Kasumi-1 (cell line): ENCODE results near the gene INO80E.
"Not testable (repeated sequence)": the region's sequence is repeated elsewhere in the genome, so short reads cannot be mapped to it uniquely, and the experiment has no call there.

Source experiments
- DNase-seq, 2 experiments: peaks; one replicate each; lab custom pipeline; 2025; lab: John Stamatoyannopoulos, UW

INO80E gene, protein sequence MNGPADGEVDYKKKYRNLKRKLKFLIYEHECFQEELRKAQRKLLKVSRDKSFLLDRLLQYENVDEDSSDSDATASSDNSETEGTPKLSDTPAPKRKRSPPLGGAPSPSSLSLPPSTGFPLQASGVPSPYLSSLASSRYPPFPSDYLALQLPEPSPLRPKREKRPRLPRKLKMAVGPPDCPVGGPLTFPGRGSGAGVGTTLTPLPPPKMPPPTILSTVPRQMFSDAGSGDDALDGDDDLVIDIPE

DNA sequence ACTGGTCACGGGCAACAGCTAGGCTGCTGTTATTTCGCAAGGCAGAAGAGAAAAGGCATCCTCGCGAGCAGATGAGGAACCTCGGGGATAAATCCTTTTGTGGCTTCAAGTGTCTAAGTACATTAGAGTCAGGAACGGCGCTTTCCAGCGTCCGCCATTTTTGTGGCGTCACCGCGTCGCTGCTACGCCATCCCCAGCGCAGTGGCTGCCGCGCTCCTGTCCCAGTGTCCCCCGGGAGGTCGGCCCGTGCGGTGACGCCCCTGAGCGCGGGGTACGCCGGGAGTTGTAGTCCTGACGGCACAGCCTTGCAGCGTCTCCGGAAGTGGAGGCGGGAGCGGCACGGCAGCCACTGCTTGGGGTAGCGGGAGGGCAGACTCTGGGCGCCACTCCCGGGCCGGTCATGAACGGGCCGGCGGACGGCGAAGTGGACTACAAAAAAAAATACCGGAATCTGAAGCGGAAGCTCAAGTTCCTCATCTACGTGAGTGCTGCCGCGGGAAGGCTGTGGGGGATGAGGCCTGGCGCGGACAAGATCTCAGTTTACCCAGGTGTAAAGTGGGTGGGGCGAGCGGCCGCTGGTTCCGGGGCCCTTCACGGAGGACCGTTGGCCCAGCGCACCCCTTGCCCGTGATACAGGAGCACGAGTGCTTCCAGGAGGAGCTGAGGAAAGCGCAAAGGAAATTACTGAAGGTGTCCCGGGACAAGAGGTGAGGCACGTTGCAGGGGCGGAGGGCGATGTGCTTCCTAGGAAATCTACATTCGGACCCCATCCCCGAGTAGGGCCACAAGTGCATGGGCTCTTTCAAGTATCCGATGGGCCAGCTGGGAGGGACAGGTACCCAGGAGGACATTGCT is at the start of gene INO80E:
Gene INO80E, plus strand, starts transcription at position 331 of the 855 bp plus-strand sequence. Its CDS starts 70 bp downstream, at position 401.
- DNase-seq = peak; percentile 73 to 87

DNA sequence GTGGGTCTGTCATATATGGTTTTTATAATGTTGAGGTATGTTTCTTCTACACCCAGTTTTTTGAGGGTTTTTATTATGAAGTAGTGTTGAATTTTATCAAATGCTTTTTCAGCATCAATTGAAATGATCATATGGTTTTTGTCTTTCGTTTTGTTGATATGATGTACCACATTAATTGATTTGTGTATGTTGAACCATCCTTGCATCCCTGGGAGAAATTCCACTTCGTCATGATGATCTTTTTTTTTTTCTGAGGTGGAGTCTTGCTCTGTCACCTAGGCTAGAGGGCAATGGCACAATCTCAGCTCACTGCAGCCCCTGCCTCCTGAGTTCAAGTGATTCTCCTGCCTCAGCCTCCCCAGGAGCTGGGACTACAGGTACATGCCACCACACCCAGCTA is 48.1 kb upstream of the INO80E start:
- DNase-seq = no peak

DNA sequence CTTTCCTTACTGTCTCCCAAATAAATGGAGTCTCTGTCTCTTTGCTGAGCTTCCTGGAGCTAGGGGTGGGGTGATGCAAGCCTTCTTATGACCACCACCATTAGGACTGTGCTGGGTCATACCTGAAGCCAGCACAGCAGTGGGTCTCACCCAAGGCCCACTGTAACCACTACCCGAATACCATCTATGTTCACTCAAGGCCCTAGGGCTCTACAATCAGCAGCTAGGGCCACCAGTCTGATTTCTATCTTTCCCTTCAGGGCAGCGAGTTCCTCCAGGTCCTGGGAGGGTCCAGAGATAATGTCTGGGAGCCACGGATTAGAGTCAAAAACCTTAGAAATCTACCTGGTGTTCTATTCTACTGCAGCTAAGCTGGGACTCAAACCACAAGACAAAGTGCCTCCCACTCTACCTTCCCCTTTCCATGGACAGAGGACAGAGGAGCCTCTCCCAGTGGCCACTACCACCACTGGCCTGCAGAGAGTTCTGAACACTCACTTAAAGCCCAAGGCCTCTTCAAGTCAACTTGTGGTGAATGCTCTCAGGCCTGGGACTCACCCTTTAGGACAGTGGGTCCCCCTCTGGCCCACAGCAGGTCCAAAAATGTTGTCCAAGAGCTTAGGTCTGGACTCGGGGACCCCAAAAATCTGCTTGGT is 45.1 kb upstream of the INO80E start:
- no peak for DNase-seq

DNA sequence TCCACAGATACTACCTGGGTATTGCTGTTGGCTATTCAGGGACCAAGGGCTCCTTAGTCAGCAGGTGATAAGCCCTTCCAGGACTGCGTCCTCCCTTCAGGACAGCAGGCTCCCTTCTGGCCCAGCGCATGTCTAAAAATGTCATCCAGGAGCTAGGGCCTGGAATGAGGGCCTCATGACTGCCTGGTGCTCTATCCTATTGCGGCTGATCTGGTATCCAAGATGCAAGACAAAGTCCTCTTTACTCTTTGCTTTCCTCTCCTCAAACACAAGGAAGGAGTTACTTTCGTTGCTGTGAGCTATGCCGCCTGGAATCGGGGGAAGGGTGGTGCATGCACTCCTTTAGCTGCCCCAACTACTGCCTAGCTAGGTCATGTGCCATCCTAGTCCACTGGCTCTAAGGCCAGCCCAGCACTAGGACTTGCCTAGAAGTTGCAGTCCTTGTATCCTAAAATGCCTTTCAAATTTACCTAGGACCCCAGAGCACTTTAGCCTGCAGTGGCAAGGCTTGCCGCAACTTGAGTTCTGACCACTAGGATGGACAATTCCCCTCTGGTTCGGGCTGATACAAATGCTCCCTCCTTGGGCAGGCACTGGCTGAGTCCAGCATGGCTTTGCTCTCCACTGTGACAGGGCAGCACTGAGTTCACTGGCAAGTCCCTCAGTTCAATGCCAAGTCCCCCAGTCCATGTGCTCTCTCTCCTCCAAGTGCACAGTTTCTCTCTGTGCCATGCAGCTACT is 44.2 kb upstream of the INO80E start:
- no peak for DNase-seq

DNA sequence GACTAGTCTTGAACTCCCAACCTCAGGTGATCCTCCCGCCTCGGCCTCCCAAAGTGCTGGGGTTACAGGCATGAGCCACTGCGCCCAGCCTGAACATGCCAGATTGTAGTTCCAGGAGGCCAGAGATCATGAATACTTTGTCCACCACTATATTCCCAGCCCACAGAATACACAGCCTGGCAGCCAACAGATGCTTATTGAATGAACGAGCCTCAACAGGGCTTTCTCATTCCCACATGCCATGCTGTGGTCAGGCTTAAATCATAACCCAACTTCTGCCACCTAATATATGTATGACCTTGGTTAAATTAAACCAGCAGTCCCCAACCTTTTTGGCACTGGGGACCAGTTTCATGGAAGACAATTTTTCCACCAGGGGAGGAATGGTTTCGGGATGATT is 37.3 kb upstream of the INO80E start:
- no peak for DNase-seq

DNA sequence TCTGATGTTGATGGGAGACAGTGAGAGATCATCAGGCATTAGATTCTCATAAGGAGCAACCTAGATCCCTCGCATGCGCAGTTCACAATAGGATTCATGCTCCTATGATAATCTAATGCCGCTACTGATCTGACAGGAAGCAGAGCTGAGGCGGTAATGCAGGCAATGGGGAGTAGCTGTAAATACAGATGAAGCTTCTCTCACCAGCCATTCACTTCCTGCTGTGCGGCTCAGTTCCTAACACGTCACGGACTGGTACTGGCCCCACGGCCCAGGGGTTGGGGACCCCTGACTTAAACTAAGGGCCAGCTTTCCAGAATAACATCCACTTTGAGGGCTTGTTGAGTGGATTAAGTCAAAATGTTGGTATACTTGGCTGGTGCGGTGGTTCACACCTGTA is 36.7 kb upstream of the INO80E start:
- no peak for DNase-seq

DNA sequence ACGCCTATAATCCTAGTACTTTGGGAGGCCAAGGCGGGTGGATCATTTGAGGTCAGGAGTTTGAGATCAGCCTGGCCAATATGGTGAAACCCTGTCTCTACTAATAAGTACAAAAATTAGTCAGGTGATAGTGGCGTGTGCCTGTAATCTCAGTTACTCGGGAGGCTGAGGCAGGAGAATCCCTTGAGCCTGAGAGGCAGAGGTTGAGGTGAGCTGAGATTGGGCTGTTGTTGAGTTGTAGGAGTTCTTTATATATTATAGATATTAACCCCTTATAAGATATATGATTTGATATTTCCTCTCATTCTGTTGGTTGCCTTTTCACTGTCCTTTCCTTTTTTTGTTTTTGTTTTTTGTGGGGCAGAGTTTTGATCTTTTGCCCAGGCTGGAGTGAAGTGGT is 36.2 kb upstream of the INO80E start:
- not testable (repeated sequence) for DNase-seq

DNA sequence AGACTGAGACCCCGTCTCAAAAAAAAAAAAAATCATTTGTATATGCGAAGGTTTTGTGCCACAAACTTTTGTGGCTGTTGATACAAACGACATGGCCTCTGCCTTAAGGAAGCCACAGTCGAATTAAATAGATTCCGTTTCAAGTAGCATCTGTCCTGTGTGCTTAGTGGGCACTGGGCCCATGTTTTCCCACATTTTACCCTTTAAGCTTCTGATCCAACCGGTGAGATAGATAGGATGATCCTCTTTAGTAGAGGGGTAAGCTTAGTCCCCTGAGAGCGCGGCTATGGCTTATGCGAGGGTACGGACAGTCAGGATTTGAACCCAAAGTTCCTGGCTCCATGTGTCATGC is 34.9 kb upstream of the INO80E start:
- no peak for DNase-seq

DNA sequence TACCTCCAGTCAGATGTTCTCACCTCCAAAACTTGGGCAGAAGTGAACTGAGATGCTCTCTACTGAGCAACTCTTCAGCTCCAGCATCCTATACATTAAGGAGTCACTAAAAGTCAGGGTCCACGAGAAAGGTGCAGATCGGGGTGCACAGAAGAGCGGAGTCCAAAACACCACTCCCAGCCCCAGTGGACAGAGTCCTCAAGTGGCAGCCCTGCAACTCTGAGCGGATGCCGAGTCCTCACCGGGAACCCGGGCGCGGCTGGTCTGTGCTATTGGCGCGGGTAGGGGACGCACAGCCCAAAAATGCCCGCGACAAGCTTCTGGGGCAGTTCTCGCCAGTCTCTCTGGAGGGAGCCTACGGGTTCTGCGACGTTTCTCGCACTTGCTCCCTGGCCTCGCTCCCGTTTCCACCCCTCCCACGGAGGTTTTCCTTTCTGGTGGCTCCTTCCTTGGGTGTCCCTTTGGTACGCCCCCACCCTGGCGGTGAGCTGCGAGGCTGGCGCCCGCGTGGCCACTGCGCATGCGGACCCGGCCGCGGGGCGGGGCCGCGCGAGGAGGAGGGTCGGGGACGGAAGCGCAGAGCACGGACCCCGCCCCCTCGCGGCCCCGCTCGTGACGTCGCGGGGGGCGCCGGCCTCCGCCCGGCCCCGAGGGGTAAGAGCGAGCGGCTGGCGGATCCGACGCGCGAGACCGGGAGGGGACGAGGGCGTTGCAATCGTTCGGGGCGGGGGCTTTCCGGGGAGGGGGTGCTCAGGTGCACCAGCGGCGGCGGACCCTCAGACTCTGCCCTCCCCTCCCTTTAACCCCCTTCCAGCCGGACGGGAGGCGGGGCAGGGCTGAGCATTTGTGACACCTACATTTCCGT is 34.3 kb upstream of the INO80E start, which contains the start of gene TMEM219:
Gene TMEM219, plus strand, starts transcription at position 601 of the 865 bp plus-strand sequence. CDS start 1,065 bp downstream, outside the sequence.
- peak; percentile 48 to 54 for DNase-seq

DNA sequence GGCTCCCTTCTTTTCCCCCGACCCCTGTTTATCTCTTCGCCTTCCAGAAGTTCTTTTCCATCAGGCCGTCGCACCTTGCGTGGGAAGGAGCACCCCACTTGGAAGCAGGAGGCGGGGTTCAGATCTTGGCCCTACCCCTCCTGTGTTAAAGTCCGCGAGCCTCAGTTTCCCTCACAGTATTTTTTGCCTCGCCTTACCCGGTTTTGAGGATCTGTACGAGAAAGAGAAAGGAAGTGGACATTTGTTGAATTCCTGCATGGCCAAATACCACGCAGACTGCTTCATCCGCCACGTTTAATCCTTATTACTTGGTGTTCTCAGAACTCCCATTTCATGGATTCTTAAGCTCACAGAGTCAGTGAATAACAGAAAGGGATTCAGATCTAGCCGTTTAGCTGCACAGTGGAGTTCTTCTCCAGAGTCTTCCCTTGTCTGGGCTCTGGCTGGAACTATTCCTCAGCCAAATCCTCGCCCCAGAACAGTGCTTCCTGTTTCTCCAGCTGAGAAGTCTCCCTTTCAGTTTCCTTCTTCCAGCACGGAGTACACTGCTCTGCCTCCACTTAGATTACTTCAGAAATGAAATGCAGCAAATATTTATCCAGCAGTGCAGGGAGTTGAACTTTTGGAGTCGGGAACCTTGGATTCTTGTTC is 33.6 kb upstream of the INO80E start:
- DNase-seq = peak; percentile 10 to 14

DNA sequence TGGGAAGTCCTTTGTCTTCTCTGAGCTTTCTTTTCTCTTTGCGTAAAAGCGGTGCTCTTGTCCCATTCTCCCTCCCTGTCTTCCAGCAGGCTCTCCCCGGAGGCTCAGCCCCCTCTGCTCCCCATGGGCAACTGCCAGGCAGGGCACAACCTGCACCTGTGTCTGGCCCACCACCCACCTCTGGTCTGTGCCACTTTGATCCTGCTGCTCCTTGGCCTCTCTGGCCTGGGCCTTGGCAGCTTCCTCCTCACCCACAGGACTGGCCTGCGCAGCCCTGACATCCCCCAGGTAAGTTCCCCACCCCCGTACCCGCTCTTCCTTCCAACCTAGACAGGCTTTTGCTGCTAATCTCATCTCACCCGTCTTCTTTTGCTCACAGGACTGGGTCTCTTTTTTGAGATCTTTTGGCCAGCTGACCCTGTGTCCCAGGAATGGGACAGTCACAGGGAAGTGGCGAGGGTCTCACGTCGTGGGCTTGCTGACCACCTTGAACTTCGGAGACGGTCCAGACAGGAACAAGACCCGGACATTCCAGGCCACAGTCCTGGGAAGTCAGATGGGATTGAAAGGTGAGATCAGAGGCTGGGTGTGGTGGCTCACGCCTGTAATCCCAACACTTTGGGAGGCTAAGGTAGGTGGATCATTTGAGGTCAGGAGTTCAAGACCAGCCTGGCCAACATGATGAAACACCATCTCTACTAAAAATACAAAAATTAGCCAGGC is 32.9 kb upstream of the INO80E start:
- DNase-seq = no peak

DNA sequence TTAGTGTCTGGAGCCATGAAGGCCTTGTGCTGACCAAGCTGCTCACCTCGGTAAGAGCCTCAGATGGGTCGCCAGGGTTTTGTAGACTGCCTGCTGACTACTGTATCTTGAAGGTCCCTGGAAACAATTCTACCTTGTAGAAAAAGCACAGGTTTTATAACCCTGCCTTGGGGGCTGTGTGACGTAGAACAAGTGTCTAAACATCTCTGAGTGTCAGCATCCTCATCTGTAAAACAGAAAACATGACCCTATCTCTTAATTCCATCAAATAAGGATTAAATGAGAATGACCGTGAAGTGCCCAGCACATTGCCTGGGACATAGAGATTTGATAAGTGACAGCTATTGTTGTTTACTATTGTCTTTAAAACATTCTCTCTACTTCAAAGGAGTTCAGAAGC is 27.8 kb upstream of the INO80E start:
- DNase-seq = no peak

DNA sequence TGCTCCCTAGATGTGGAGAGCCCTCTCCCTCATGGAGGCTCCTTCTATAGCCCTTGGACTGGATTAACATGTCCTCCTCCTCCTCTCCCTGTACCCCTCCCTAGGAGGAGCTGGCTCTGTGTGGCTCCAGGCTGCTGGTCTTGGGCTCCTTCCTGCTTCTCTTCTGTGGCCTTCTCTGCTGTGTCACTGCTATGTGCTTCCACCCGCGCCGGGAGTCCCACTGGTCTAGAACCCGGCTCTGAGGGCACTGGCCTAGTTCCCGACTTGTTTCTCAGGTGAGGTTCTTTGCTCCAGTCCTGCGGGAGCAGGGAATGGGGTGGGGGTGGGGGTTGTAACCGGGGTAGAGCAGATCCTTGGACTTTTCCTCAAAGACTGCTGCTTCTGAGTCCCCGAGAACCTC is 24.7 kb upstream of the INO80E start:
- no peak for DNase-seq

DNA sequence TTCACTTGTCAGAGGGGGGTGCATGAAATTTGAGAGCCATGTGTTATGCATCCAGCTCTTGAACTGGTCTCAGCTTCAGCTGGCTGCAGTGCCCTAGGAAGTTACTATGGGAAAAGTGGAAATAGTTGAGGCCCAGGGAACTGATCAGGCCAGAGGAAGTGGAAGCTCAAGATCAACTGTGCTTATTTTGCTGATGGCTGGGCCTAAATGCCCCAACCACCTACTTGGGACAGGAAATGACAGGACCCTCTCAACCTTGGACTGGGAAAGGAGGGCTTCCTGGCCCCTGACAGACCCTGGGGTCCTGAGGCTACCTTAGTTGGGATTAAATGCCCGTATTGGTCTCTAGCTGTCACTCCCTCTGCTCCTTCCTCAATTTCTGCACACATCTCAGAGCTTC is 23.5 kb upstream of the INO80E start:
- no peak for DNase-seq

DNA sequence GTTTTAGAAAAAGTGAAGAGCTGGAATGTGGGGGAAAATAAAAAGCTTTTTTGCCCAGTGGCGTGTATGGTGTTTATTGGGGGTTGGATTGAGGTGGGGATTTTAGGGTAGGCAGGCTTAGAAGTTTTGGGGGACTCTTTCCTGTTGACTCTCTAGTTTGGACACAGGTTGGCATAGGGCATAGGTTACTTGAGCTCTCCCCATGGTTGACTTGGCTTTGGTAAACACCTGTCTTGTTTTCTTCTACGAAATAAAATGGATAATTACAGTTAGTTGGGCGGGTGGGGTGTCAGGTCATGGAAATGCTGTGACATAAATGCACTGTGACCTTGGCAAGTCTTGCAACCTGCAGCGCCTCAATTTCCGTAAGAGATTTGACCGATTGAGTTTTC is 23.1 kb upstream of the INO80E start:
- no peak for DNase-seq

DNA sequence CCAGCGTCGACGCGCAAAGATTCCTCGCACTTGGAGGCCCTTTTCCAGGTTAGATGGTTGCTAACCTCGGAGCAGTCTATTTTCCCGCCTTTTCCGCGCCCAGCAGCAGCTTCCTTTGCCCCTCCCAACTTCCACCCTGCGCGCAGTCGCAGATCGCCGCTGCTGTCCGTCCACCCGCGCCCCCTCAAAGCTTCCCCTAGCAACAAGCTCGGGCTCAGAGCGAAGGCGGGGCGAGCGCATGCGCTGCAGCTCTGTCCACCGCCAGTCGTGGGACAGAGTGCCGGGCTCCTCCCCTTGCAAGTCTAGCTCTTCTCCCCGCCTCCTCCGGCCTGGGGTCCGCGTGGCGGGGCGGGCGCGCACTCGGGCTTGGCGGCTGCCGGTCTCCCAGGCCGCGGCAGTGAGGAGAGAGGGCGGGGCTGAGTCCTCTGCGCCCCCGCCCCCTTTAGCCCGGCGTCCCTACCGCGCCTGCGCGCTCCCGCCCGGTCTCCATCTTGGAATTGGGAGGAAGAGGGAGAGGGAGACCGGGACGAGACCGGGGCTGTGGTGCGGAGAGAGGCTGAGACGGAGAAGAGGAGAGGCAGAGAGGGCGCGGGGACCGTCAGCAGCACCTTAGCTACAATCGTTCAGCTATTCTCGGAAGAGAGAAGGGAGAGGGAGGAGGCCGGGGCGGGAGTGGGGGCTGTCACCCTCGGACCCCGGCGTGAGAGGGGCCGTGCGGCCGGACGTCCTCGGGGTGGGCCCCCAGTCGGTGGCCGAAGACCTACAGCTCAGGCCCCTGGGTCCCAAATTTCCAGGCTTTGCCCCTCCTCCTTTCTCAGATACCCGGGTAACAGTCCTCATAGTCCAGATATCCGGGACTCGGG is 22.4 kb upstream of the INO80E start, which contains the start of gene TAOK2:
Gene TAOK2, plus strand, starts transcription at position 485 of the 863 bp plus-strand sequence. CDS start 3,905 bp downstream, outside the sequence.
- peak; percentile 84 to 86 for DNase-seq

DNA sequence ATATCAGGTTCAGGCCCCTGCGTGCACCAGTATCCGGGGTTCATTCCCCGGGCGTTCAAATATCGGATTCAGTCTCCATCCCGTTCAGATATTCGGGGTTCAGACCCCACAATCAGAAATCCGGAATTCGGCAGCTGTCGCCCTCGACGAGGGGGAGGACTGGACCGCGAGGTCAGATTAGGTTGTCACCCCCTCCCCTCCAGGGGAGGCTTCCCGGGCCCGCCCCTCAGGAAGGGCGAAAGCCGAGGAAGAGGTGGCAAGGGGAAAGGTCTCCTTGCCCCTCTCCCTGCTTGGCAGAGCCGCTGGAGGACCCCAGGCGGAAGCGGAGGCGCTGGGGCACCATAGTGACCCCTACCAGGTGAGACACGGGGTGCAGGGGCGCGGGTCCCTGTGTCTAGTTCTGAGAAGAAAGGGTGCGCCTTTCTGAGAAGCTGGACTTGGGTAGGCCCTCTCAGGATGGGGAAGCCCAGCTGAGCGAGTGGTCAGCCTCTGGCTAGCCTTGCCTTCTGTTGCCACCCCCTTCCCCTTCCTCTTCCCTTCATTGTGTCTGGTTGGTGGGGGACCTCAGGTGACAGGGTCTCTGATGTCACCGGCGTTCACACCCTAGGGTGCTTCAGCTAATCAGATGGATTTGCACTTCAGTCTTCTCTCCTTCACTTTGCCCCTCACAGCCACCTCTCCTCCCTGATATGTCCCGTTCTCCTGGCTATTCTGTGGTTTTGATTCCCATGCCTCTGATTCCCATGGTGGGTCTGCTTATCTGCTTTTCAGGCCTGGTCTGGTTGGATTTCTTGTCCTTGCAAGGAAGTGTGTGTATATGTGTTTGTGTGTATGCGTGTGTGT is 21.5 kb upstream of the INO80E start:
- no peak for DNase-seq

DNA sequence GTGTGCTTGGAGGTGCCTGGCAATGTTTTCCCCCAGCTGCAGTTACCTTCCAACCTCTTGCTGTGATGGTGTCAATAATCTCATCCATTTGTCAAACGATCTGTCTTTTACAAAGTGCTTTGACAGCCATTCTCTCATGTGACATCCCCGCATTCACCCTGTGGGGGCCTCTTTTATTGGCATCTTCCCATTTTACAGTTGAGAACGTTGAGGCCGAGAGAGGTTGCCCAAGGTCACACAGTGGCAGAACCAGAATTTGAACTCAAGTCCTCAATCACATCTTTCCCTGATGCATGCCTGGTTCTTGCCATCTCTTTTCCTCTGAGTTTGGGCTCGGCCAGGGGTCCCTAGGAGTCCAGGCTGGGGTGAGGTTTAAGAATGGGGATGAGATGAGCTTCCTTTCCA is 20.9 kb upstream of the INO80E start:
- no peak for DNase-seq
